ENCODE measurements around the gene RASA2.

GRCh38 chr3:141600331-141600730 is 113.5 kb downstream of the RASA2 start:
- TF ChIP-seq CTCF (IDR thresholded peaks at IDR 0.05): no peak
- TF ChIP-seq SIN3A (IDR thresholded peaks at IDR 0.05; ENCODE audit: borderline replicate concordance, insufficient read depth, low read depth, low read length): no peak
- no peak for TF ChIP-seq POLR2AphosphoS5 (IDR thresholded peaks at IDR 0.05; ENCODE audit: low read depth, low read length)
- no peak for TF ChIP-seq REST (IDR thresholded peaks at IDR 0.05; ENCODE audit: insufficient read depth in 1 of 2, low read depth in 2 of 2, low read length in 1 of 2)
- TF ChIP-seq TCF7L2 (IDR thresholded peaks at IDR 0.05; ENCODE audit: low read depth, low read length): no peak
